ENCODE measurements around the gene AATF. TPM values are rescaled to one million over a fixed set of nuclear protein-coding genes. Genes with fewer than 3 reads are reported as not detected.

Gene AATF
- total RNA-seq, 1 experiment from 2014 or later: 87.6 TPM

- Histone ChIP-seq H3K9me3 (no peaks in the 10 kb centered on the region), H3K4me3 (ENCODE audit: low read depth, low read length) (no peak overlapping the region), H3K27me3 (replicated peaks; ENCODE audit: control insufficient read depth, insufficient read depth, low read length) (peaks cover 24% of the 10 kb centered on the region), H3K36me3 (ENCODE audit: control insufficient read depth, insufficient read depth, low read length) (no peaks in the 10 kb centered on the region), H3K4me1 (peaks cover 23% of the 10 kb centered on the region)
- H3K27me3 Mint-ChIP-seq (ENCODE audit: insufficient read depth, unreplicated experiment): peaks cover 51% of the 10 kb centered on the region
- H3K9me3 Mint-ChIP-seq (ENCODE audit: unreplicated experiment): no peaks in the 10 kb centered on the region
- ChIA-PET CTCF (no interaction called here), POLR2A (no interaction called here)
- peaks cover 7% of the 10 kb centered on the region for H3K4me1 Mint-ChIP-seq (ENCODE audit: low read depth, unreplicated experiment)
- peak in 1 of 2 experiments; percentile 1 for DNase-seq
- H3K4me3 Mint-ChIP-seq (ENCODE audit: unreplicated experiment): no peak overlapping the region
- H3K36me3 Mint-ChIP-seq (ENCODE audit: insufficient read depth, unreplicated experiment): no peaks in the 10 kb centered on the region
- TF ChIP-seq, protein P1, sequence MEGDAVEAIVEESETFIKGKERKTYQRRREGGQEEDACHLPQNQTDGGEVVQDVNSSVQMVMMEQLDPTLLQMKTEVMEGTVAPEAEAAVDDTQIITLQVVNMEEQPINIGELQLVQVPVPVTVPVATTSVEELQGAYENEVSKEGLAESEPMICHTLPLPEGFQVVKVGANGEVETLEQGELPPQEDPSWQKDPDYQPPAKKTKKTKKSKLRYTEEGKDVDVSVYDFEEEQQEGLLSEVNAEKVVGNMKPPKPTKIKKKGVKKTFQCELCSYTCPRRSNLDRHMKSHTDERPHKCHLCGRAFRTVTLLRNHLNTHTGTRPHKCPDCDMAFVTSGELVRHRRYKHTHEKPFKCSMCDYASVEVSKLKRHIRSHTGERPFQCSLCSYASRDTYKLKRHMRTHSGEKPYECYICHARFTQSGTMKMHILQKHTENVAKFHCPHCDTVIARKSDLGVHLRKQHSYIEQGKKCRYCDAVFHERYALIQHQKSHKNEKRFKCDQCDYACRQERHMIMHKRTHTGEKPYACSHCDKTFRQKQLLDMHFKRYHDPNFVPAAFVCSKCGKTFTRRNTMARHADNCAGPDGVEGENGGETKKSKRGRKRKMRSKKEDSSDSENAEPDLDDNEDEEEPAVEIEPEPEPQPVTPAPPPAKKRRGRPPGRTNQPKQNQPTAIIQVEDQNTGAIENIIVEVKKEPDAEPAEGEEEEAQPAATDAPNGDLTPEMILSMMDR (IDR thresholded peaks at IDR 0.05; ENCODE audit: insufficient read depth in 1 of 2, low read depth in 1 of 2, low read length in 1 of 2, severe bottlenecking in 1 of 2, unreplicated experiment in 1 of 2): no peak
- intact Hi-C loops (cut with micrococcal nuclease; ENCODE audit: unreplicated experiment): loop anchor here (10.0 kb wide), 1 partner anchor 112 kb away; no protein-coding TSS in a partner anchor
- no peak overlapping the region for H3K27ac Mint-ChIP-seq (ENCODE audit: unreplicated experiment)
- BruUV-seq (replicated peaks): no TSS peak
Observed at GRCh38 chr17:36932383-36932693, 16.4 kb upstream of the AATF start.

- no peaks in the 10 kb centered on the region for H3K36me3 ChIP-seq (ENCODE audit: control insufficient read depth, insufficient read depth, low read length)
- CTCF ChIA-PET: no interaction called here
Observed at GRCh38 chr17:36932694-36933511, 15.9 kb upstream of the AATF start.

DNA sequence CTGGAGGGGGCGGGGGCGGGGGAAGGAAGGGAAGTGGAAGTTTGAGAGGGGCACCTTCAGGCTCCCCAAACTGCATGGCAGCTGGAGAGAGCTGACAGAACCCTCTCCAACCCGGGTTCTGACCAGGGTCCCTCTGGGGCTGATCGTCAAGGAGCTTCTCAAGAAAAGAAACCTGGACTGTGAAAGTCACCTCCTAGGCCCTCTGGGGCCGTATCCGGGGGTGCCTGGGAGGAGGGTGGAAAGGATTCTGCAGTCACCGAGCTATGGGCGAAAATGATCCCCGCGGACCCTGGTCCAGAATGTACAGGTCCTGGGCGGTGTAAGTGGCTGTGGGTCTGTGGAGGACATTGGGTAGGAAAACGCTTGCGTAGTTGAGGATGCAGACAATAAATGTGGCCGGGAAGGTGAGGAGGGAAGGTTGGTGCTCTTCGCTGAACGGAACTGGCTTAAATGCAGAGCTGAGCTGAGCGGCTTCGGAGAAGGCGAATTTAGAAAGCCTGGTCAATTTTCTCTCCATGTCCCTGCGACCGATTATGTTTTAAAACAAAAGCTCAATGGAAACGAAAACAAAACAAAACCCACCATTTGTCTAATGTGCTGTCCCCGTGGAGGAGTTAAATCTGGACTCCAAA lies 15.1 kb upstream of the AATF start:
- Mint-ChIP-seq H3K4me1 (ENCODE audit: low read depth, unreplicated experiment) (peaks cover 13% of the 10 kb centered on the region), H3K27ac (ENCODE audit: unreplicated experiment) (no peak overlapping the region), H3K27me3 (ENCODE audit: insufficient read depth, unreplicated experiment) (peaks cover 59% of the 10 kb centered on the region), H3K36me3 (ENCODE audit: insufficient read depth, unreplicated experiment) (no peaks in the 10 kb centered on the region), H3K9me3 (ENCODE audit: unreplicated experiment) (no peaks in the 10 kb centered on the region), H3K4me3 (ENCODE audit: unreplicated experiment) (peak overlapping the region; percentile 83)
- peaks cover 23% of the 10 kb centered on the region for H3K4me1 ChIP-seq
- H3K4me3 ChIP-seq (ENCODE audit: low read depth, low read length): no peak overlapping the region
- intact Hi-C loops (cut with micrococcal nuclease; ENCODE audit: unreplicated experiment): loop anchor here (10.0 kb wide), 1 partner anchor 111 kb away; no protein-coding TSS in a partner anchor
- no TSS peak for BruUV-seq (replicated peaks)
- ChIA-PET CTCF (no interaction called here), POLR2A (no interaction called here)
- no peaks in the 10 kb centered on the region for H3K9me3 ChIP-seq
- H3K36me3 ChIP-seq (ENCODE audit: control insufficient read depth, insufficient read depth, low read length): no peaks in the 10 kb centered on the region
- H3K27me3 ChIP-seq (replicated peaks; ENCODE audit: control insufficient read depth, insufficient read depth, low read length): peaks cover 29% of the 10 kb centered on the region
- TF ChIP-seq, protein P1 (IDR thresholded peaks at IDR 0.05; ENCODE audit: insufficient read depth in 1 of 2, low read depth in 1 of 2, low read length in 1 of 2, severe bottlenecking in 1 of 2, unreplicated experiment in 1 of 2): no peak
- no peak for DNase-seq

More at GRCh38 chr17:36932694-36933511, 15.9 kb upstream of the AATF start:
- no TSS peak for BruUV-seq (replicated peaks)
- intact Hi-C loops (cut with micrococcal nuclease; ENCODE audit: unreplicated experiment): loop anchor here (10.0 kb wide), 1 partner anchor 112 kb away; no protein-coding TSS in a partner anchor
- Mint-ChIP-seq H3K4me1 (ENCODE audit: low read depth, unreplicated experiment) (peaks cover 9% of the 10 kb centered on the region), H3K27ac (ENCODE audit: unreplicated experiment) (no peak overlapping the region), H3K4me3 (ENCODE audit: unreplicated experiment) (no peak overlapping the region), H3K36me3 (ENCODE audit: insufficient read depth, unreplicated experiment) (no peaks in the 10 kb centered on the region), H3K27me3 (ENCODE audit: insufficient read depth, unreplicated experiment) (peaks cover 54% of the 10 kb centered on the region), H3K9me3 (ENCODE audit: unreplicated experiment) (no peaks in the 10 kb centered on the region)
- DNase-seq: no peak
- TF ChIP-seq, protein P1 (IDR thresholded peaks at IDR 0.05; ENCODE audit: insufficient read depth in 1 of 2, low read depth in 1 of 2, low read length in 1 of 2, severe bottlenecking in 1 of 2, unreplicated experiment in 1 of 2): no peak
- Histone ChIP-seq H3K4me1 (peaks cover 23% of the 10 kb centered on the region), H3K4me3 (ENCODE audit: low read depth, low read length) (no peak overlapping the region), H3K9me3 (no peaks in the 10 kb centered on the region), H3K27me3 (replicated peaks; ENCODE audit: control insufficient read depth, insufficient read depth, low read length) (peaks cover 24% of the 10 kb centered on the region)
- POLR2A ChIA-PET: no interaction called here
